PC-3 (cell line): Measurements from ENCODE around the gene HBG2. TPM values are rescaled to one million over a fixed set of nuclear protein-coding genes. Genes with fewer than 3 reads are reported as not detected.

Experiments
- ATAC-seq: fragments of 200-7000 bp; cut with Tn5 transposase; 2 replicates; pipeline ENCODE4 v1.9.1; 2020; ENCODE audit warnings: mild to moderate bottlenecking, moderate library complexity
- BruUV-seq: library from RNA; stranded (reverse); fragments of 400-500 nt; replicated peaks from 2 replicates; lab custom pipeline; 2021; lab: Mats Ljungman, UMichigan
- CTCF ChIA-PET: fragments of 300-600 bp; sonication (Branson Sonifier 250); formaldehyde crosslinking; loops from one replicate; lab custom pipeline; 2022; ENCODE audit warnings: antibody characterized with exemption; lab: Charles Lee
- POLR2A ChIA-PET: fragments of 300-600 bp; sonication (Branson Sonifier 250); formaldehyde crosslinking; loops from one replicate; lab custom pipeline; 2022; ENCODE audit warnings: antibody characterized with exemption; ENCODE audit not compliant: unreplicated experiment; lab: Charles Lee
- DNase-seq: peaks from one replicate; pipeline ENCODE4 v3.0.0-alpha.2; 2015
- H2AFZ ChIP-seq: fragments of 300-600 bp; sonication (generic); 2 replicates; pipeline ENCODE4 v1.6.0; 2016; ENCODE audit warnings: antibody characterized with exemption, low read length
- H3F3A ChIP-seq: fragments of 300-600 bp; sonication (generic); one replicate; pipeline ENCODE4 v1.6.0; 2017; ENCODE audit warnings: antibody characterized with exemption, low read length, control low read depth, mild to moderate bottlenecking; ENCODE audit not compliant: unreplicated experiment
- H3K27ac ChIP-seq: fragments of 300-600 bp; sonication (generic); 2 replicates; pipeline ENCODE4 v1.5.1; 2016; ENCODE audit warnings: mild to moderate bottlenecking, low read length
- H3K27me3 ChIP-seq: fragments of 300-600 bp; sonication (generic); 2 replicates; pipeline ENCODE4 v1.6.1; 2016; ENCODE audit warnings: low read length, mixed read lengths
- H3K36me3 ChIP-seq: fragments of 300-600 bp; sonication (generic); 2 replicates; pipeline ENCODE4 v1.6.1; 2016; ENCODE audit warnings: low read depth, mixed run types, low read length, mixed read lengths
- H3K4me1 ChIP-seq: fragments of 300-600 bp; sonication (generic); 2 replicates; pipeline ENCODE4 v1.5.1; 2016; ENCODE audit warnings: low read length; ENCODE audit not compliant: insufficient read depth
- H3K4me2 ChIP-seq: fragments of 300-600 bp; sonication (generic); 2 replicates; pipeline ENCODE4 v1.6.0; 2016; ENCODE audit warnings: low read length
- H3K4me3 ChIP-seq: fragments of 300-600 bp; sonication (generic); 2 replicates; pipeline ENCODE4 v1.5.1; 2016; ENCODE audit warnings: mild to moderate bottlenecking, low read length, mixed read lengths
- H3K79me2 ChIP-seq: fragments of 300-600 bp; sonication (generic); 2 replicates; pipeline ENCODE4 v1.6.1; 2017; ENCODE audit warnings: low read length, mixed read lengths
- H3K9ac ChIP-seq: fragments of 300-600 bp; sonication (generic); 2 replicates; pipeline ENCODE4 v1.6.0; 2016; ENCODE audit warnings: mild to moderate bottlenecking, low read length
- H3K9me2 ChIP-seq: fragments of 300-600 bp; sonication (generic); replicated peaks from 2 replicates; pipeline ENCODE4 v1.6.1; 2016; ENCODE audit warnings: mixed run types, low read length, mixed read lengths
- H3K9me3 ChIP-seq: fragments of 300-600 bp; sonication (generic); 2 replicates; pipeline ENCODE4 v1.6.1; 2016; ENCODE audit warnings: low read length, mixed read lengths
- H4K20me1 ChIP-seq: fragments of 300-600 bp; sonication (generic); 2 replicates; pipeline ENCODE4 v1.6.1; 2016; ENCODE audit warnings: low read length, mixed read lengths
- CTCF ChIP-seq: fragments of 300-600 bp; sonication (generic); conservative IDR thresholded peaks from 2 replicates; pipeline ENCODE4 v1.5.1; 2017; ENCODE audit warnings: antibody characterized with exemption, low read depth, mild to moderate bottlenecking, low read length
- EZH2 ChIP-seq: fragments of 300-600 bp; sonication (generic); IDR thresholded peaks from one replicate; pipeline ENCODE4 v1.6.1; 2017; ENCODE audit warnings: antibody characterized with exemption, mild to moderate bottlenecking, low read length; ENCODE audit not compliant: unreplicated experiment
- EZH2phosphoT487 ChIP-seq: fragments of 300-600 bp; sonication (generic); IDR thresholded peaks from 2 replicates; pipeline ENCODE4 v1.6.1; 2018; ENCODE audit warnings: mild to moderate bottlenecking, antibody characterized with exemption, low read length, borderline replicate concordance
- intact Hi-C: fragments of 100-400 bp; cut with micrococcal nuclease; formaldehyde crosslinking; loops from 2 replicates; pipeline ENCODE4 v1.9.0; 2023
- total RNA-seq: library from RNA; depleted of rRNA; stranded (reverse); fragments of >200 nt; gene quantifications from 2 replicates; pipeline ENCODE4 v1.2.3, GENCODE V29; 2014

Gene HBG2
- total RNA-seq, 1 experiment from 2014 or later, result not detected

DNA sequence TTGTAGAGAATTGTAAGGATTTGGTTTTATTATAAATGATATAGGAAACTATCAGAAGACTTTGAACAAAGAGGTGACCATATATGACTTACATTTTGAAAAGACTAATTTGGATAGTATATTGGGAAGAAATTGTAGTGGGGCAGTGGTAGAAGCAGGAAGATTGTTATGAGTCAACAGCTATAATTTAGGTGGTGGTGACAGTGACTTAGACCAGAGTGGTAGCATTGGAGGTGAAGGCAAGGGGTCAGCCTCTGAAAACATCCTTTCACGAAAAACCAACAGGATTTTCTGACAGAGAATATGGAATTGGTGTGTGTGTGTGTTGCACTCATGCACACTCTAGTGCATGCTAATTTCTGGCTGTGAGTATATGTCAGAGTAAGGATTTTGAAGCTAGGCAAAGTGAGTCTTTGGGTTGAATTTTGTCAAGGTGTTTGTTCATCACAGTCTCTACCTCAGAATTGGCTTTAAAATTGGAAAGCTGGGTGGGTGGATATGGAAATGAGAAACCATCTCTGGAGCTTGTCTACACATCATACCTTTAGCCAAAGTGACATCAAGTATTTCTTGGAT lies 23.3 kb upstream of the HBG2 start:
- Histone ChIP-seq H3K4me2 (no peak overlapping the region), H3K36me3 (no peaks in the 10 kb centered on the region), H3K27me3 (no peaks in the 10 kb centered on the region), H3F3A (no peaks in the 10 kb centered on the region), H3K9me2 (no peaks in the 10 kb centered on the region), H3K9ac (no peak overlapping the region), H3K4me1 (peaks cover 4% of the 10 kb centered on the region; the same call in 1 of the 2 replicates), H4K20me1 (no peaks in the 10 kb centered on the region), H3K27ac (no peak overlapping the region), H3K79me2 (no peaks in the 10 kb centered on the region), H3K9me3 (no peaks in the 10 kb centered on the region), H2AFZ (no peak overlapping the region), H3K4me3 (no peak overlapping the region)
- POLR2A ChIA-PET, result no interaction called here
- CTCF ChIA-PET, result no interaction called here
- no peak for ATAC-seq
- no TSS peak for BruUV-seq
- DNase-seq, result no peak
- intact Hi-C loops, result no loop called here
- TF ChIP-seq EZH2, result no peak
- no peak for TF ChIP-seq CTCF
- TF ChIP-seq EZH2phosphoT487, result no peak

DNA sequence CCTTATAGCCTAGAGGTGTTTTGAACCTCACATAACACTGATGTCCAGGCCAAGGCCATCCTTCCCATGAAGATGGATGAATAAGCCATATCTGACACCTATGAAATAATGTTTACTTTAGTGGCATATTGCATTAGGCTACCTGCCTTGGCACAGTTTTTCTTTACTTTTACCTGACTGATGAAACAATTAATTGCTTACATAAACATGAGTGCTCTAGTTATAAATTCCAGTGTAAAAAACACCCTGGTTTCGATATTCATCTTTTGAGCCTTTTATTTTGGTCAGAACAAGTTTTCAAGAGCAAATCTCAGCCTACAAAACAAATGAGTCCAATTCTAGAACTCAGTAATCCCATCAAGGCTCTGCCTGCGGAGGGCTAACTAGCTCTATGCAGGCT lies 22.1 kb upstream of the HBG2 start:
- Histone ChIP-seq H3K27ac (no peak overlapping the region), H3K79me2 (no peaks in the 10 kb centered on the region), H2AFZ (no peak overlapping the region), H4K20me1 (no peaks in the 10 kb centered on the region), H3K9me2 (no peaks in the 10 kb centered on the region), H3K9me3 (no peaks in the 10 kb centered on the region), H3F3A (no peaks in the 10 kb centered on the region), H3K4me1 (peaks cover 4% of the 10 kb centered on the region; the same call in 1 of the 2 replicates), H3K36me3 (no peaks in the 10 kb centered on the region), H3K4me3 (no peak overlapping the region), H3K9ac (no peak overlapping the region), H3K27me3 (no peaks in the 10 kb centered on the region), H3K4me2 (no peak overlapping the region)
- ChIA-PET POLR2A (no interaction called here), CTCF (interaction anchor here (0.6 kb wide), 1 partner anchor 39 kb away, joined by 3 read pairs; no protein-coding TSS in a partner anchor)
- intact Hi-C loops, result no loop called here
- TF ChIP-seq EZH2 (no peak), EZH2phosphoT487 (no peak), CTCF (no peak)
- DNase-seq (no peak), ATAC-seq (no peak)
- no TSS peak for BruUV-seq

GRCh38 chr11:5275369-5276110 lies 21.0 kb upstream of the HBG2 start:
- Histone ChIP-seq H3K4me1 (no peaks in the 10 kb centered on the region), H3K36me3 (no peaks in the 10 kb centered on the region), H4K20me1 (no peaks in the 10 kb centered on the region), H3K79me2 (no peaks in the 10 kb centered on the region), H3F3A (no peaks in the 10 kb centered on the region), H2AFZ (no peak overlapping the region), H3K9ac (no peak overlapping the region), H3K9me3 (no peaks in the 10 kb centered on the region), H3K9me2 (no peaks in the 10 kb centered on the region), H3K4me3 (no peak overlapping the region), H3K27me3 (no peaks in the 10 kb centered on the region), H3K27ac (no peak overlapping the region), H3K4me2 (no peak overlapping the region)
- intact Hi-C loops, result no loop called here
- ATAC-seq, result no peak
- BruUV-seq, result no TSS peak
- no peak for DNase-seq
- no peak for TF ChIP-seq EZH2phosphoT487
- TF ChIP-seq CTCF, result no peak
- no peak for TF ChIP-seq EZH2
- POLR2A ChIA-PET, result no interaction called here
- CTCF ChIA-PET, result no interaction called here
